ENCODE data around the gene ELMO3.

ELMO3 gene

GRCh38 chr16:67237396-67238277, 38.7 kb downstream of the ELMO3 start:
- Histone ChIP-seq H3K4me2 (ENCODE audit: low read length) (no peak overlapping the region), H3K79me2 (ENCODE audit: low read length) (0 out of 2 replicates have a peak, but pooled peaks cover 4% of the 10 kb centered on the region), H3K4me1 (ENCODE audit: low read length) (no peaks in the 10 kb centered on the region), H3K27ac (ENCODE audit: low read length) (no peak overlapping the region), H3K36me3 (replicated peaks; ENCODE audit: low read depth, low read length) (peaks cover 32% of the 10 kb centered on the region), H4K20me1 (ENCODE audit: insufficient read depth, low read length) (0 out of 2 replicates have a peak, but pooled peaks cover 2% of the 10 kb centered on the region), H3K27me3 (ENCODE audit: low read depth, low read length) (no peaks in the 10 kb centered on the region), H3K9ac (ENCODE audit: low read length) (no peak overlapping the region), H3K4me3 (ENCODE audit: low read length) (no peak overlapping the region), H3K9me3 (ENCODE audit: insufficient read depth, low read length) (no peaks in the 10 kb centered on the region), H2AFZ (ENCODE audit: low read depth, low read length) (no peak overlapping the region)
- no peak for TF ChIP-seq EZH2phosphoT487 (IDR thresholded peaks at IDR 0.05; ENCODE audit: low read depth)
- TF ChIP-seq CTCF (IDR thresholded peaks at IDR 0.05; ENCODE audit: low read depth, low read length), result no peak

GRCh38 chr16:67238278-67238575, 39.3 kb downstream of the ELMO3 start:
- Histone ChIP-seq H3K9ac (ENCODE audit: low read length) (no peak overlapping the region), H3K27me3 (ENCODE audit: low read depth, low read length) (no peaks in the 10 kb centered on the region), H4K20me1 (ENCODE audit: insufficient read depth, low read length) (0 out of 2 replicates have a peak, but pooled peaks cover 2% of the 10 kb centered on the region), H3K36me3 (replicated peaks; ENCODE audit: low read depth, low read length) (peaks cover 31% of the 10 kb centered on the region), H2AFZ (ENCODE audit: low read depth, low read length) (no peak overlapping the region), H3K9me3 (ENCODE audit: insufficient read depth, low read length) (no peaks in the 10 kb centered on the region), H3K79me2 (ENCODE audit: low read length) (0 out of 2 replicates have a peak, but pooled peaks cover 4% of the 10 kb centered on the region), H3K4me1 (ENCODE audit: low read length) (no peaks in the 10 kb centered on the region), H3K4me2 (ENCODE audit: low read length) (no peak overlapping the region), H3K4me3 (ENCODE audit: low read length) (no peak overlapping the region), H3K27ac (ENCODE audit: low read length) (no peak overlapping the region)
- no peak for TF ChIP-seq CTCF (IDR thresholded peaks at IDR 0.05; ENCODE audit: low read depth, low read length)
- TF ChIP-seq EZH2phosphoT487 (IDR thresholded peaks at IDR 0.05; ENCODE audit: low read depth), result no peak

GRCh38 chr16:67238806-67239470, 40.0 kb downstream of the ELMO3 start:
- no peak for TF ChIP-seq CTCF (IDR thresholded peaks at IDR 0.05; ENCODE audit: low read depth, low read length)
- Histone ChIP-seq H3K4me1 (ENCODE audit: low read length) (peaks cover 6% of the 10 kb centered on the region), H3K9ac (ENCODE audit: low read length) (no peak overlapping the region), H3K79me2 (ENCODE audit: low read length) (peaks cover 10% of the 10 kb centered on the region), H3K4me3 (ENCODE audit: low read length) (no peak overlapping the region), H3K27me3 (ENCODE audit: low read depth, low read length) (no peaks in the 10 kb centered on the region), H3K9me3 (ENCODE audit: insufficient read depth, low read length) (no peaks in the 10 kb centered on the region), H2AFZ (ENCODE audit: low read depth, low read length) (no peak overlapping the region), H3K36me3 (replicated peaks; ENCODE audit: low read depth, low read length) (peaks cover 27% of the 10 kb centered on the region), H3K27ac (ENCODE audit: low read length) (no peak overlapping the region), H4K20me1 (ENCODE audit: insufficient read depth, low read length) (0 out of 2 replicates have a peak, but pooled peaks cover 2% of the 10 kb centered on the region), H3K4me2 (ENCODE audit: low read length) (no peak overlapping the region)

GRCh38 chr16:67240506-67240905, 41.6 kb downstream of the ELMO3 start:
- H3K9me3 ChIP-seq (ENCODE audit: insufficient read depth, low read length), result no peaks in the 10 kb centered on the region
- H3K4me1 ChIP-seq (ENCODE audit: low read length), result peaks cover 21% of the 10 kb centered on the region
- H4K20me1 ChIP-seq (ENCODE audit: insufficient read depth, low read length), result 0 out of 2 replicates have a peak, but pooled peaks cover 2% of the 10 kb centered on the region
- H3K4me3 ChIP-seq (ENCODE audit: low read length), result no peak overlapping the region
- H3K79me2 ChIP-seq (ENCODE audit: low read length), result peaks cover 13% of the 10 kb centered on the region
- H3K36me3 ChIP-seq (replicated peaks; ENCODE audit: low read depth, low read length), result peaks cover 27% of the 10 kb centered on the region
- H3K27ac ChIP-seq (ENCODE audit: low read length), result no peak overlapping the region
- no peak for TF ChIP-seq CTCF (IDR thresholded peaks at IDR 0.05; ENCODE audit: low read depth, low read length)
- no peak for TF ChIP-seq EZH2phosphoT487 (IDR thresholded peaks at IDR 0.05; ENCODE audit: low read depth)
- no peaks in the 10 kb centered on the region for H3K27me3 ChIP-seq (ENCODE audit: low read depth, low read length)
- no peak overlapping the region for H2AFZ ChIP-seq (ENCODE audit: low read depth, low read length)
- H3K4me2 ChIP-seq (ENCODE audit: low read length), result no peak overlapping the region
- H3K9ac ChIP-seq (ENCODE audit: low read length), result no peak overlapping the region

Data from OCI-LY3 (cell line).